HCT116 (cell line): Measurements from ENCODE around the gene RGS6.

Experiments used
- CTCF ChIP-seq, 3 experiments: fragments of 200-600 bp in 1 of 3; sonication (generic) in 1 of 3; IDR thresholded peaks in 2 of 3; conservative IDR thresholded peaks in 1 of 3; 2 replicates each; pipeline ENCODE4 v1.5.1; 2012 to 2017; ENCODE audit warnings: low read depth in 2 of 3, low read length in 2 of 3, antibody characterized with exemption in 1 of 3, borderline replicate concordance in 1 of 3, control low read depth in 1 of 3, mild to moderate bottlenecking in 1 of 3, mixed read lengths in 1 of 3, mixed run types in 1 of 3, moderate library complexity in 1 of 3; ENCODE audit not compliant: insufficient read depth in 1 of 3
- EZH2 ChIP-seq: fragments of 200-600 bp; sonication (generic); IDR thresholded peaks from 2 replicates; pipeline ENCODE4 v1.6.1; 2017; ENCODE audit warnings: antibody characterized with exemption, mixed run types
- POLR2AphosphoS5 ChIP-seq: IDR thresholded peaks from 2 replicates; pipeline ENCODE4 v1.6.1; 2011; ENCODE audit warnings: mild to moderate bottlenecking, low read depth, low read length, moderate library complexity
- YY1 ChIP-seq: IDR thresholded peaks from 2 replicates; pipeline ENCODE4 v1.6.1; 2011; ENCODE audit warnings: low read length, low read depth, moderate library complexity, mild to moderate bottlenecking; ENCODE audit not compliant: insufficient replicate concordance; ENCODE audit errors: extremely low read depth

DNA sequence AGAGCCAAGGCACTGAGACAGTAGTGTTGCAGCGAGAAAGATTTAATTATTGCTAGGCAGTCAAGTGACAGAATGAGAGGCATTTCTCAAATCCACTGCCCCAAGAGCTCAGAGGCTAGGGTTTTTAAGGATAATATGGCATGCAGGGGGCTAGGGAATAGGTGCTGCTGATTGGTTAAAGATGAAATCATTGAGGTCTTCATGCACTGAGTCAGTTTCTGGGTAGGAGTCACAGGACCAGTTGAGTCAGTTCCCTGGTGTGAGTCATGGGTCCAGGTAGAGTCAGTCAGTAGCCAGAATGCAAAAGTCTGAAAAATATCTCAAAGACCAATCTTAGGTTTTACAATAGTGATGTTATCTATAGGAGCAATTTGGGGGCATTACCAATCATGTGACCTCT, 323.8 kb downstream of the RGS6 start:
- TF ChIP-seq YY1 (no peak), CTCF (IDR thresholded peaks at IDR 0.05 in 2 of 3, conservative IDR thresholded peaks at IDR 0.05 in 1 of 3; ENCODE audit: borderline replicate concordance in 1 of 3, insufficient read depth in 1 of 3, low read depth in 2 of 3, low read length in 2 of 3) (no peak), POLR2AphosphoS5 (no peak), EZH2 (no peak)
